K562 (cell line): Measurements from ENCODE around the gene IL3RA. TPM values are rescaled to one million over a fixed set of nuclear protein-coding genes. Genes with fewer than 3 reads are reported as not detected.

Source experiments
- ATAC-seq: fragments of 200-7000 bp; cut with Tn5 transposase; 3 replicates; pipeline ENCODE4 v1.9.1; 2020; ENCODE audit warnings: moderate library complexity
- BruUV-seq: library from RNA; stranded (reverse); fragments of 400-500 nt; replicated peaks from 2 replicates; lab custom pipeline; 2021; lab: Mats Ljungman, UMichigan
- CTCF ChIA-PET: fragments of 300-600 bp; formaldehyde crosslinking; extraction: SDS; loops from one replicate; lab custom pipeline; 2021; ENCODE audit warnings: low intra/inter-chr PET ratio; lab: Yijun Ruan, JAX
- POLR2A ChIA-PET: fragments of 300-600, 350-650 bp; sonication (Branson Sonifier 250); formaldehyde crosslinking; extraction: SDS; loops from one replicate; lab custom pipeline; 2021; ENCODE audit warnings: antibody characterized with exemption, inconsistent platforms; lab: Yijun Ruan, JAX
- DNase-seq, 4 experiments: peaks; one replicate each; pipeline versions ENCODE4 v3.0.0 to v3.0.0-alpha.2; 2011 to 2018; ENCODE audit warnings: low spot score in 3 of 4, mixed read lengths in 3 of 4; ENCODE audit errors: extremely low read depth in 1 of 4
- FAIRE-seq: peaks from 2 replicates; lab custom pipeline; 2011; peaks lifted over from hg19 to GRCh38; lab: Jason Lieb, UNC
- H2AFZ ChIP-seq: 2 replicates; pipeline ENCODE4 v1.6.0; 2011; ENCODE audit warnings: low read depth, low read length, control low read depth, inconsistent platforms
- H3K27ac ChIP-seq: fragments of 200-600 bp; 3 replicates; pipeline ENCODE4 v1.8.0; 2011; ENCODE audit warnings: low read depth, mild to moderate bottlenecking, control low read depth, inconsistent platforms, low read length, moderate library complexity, mixed read lengths; ENCODE audit errors: extremely low read depth
- H3K27me3 ChIP-seq, 2 experiments: fragments of 300-600 bp in 1 of 2; 2 replicates in 1 of 2; 3 replicates in 1 of 2; pipeline versions ENCODE4 v1.6.0 to v1.8.0; 2011; ENCODE audit warnings: inconsistent platforms in 2 of 2, low read length in 2 of 2, mild to moderate bottlenecking in 1 of 2, mixed read lengths in 1 of 2, moderate library complexity in 1 of 2; ENCODE audit not compliant: control insufficient read depth in 2 of 2, insufficient read depth in 2 of 2
- H3K36me3 ChIP-seq: fragments of 300-600 bp; 3 replicates; pipeline ENCODE4 v1.8.0; 2011; ENCODE audit warnings: mild to moderate bottlenecking, low read length, inconsistent platforms; ENCODE audit not compliant: control insufficient read depth, insufficient read depth
- H3K4me1 ChIP-seq, 2 experiments: fragments of 200-600 bp in 1 of 2; replicated peaks in 1 of 2; 2 replicates in 1 of 2; 3 replicates in 1 of 2; pipeline versions ENCODE4 v1.5.1 to v1.8.0; 2011; ENCODE audit warnings: inconsistent platforms in 2 of 2, low read length in 2 of 2, mild to moderate bottlenecking in 1 of 2, mixed read lengths in 1 of 2, moderate library complexity in 1 of 2; ENCODE audit not compliant: control insufficient read depth in 2 of 2, insufficient read depth in 2 of 2
- H3K4me2 ChIP-seq: 2 replicates; pipeline ENCODE4 v1.6.1; 2011; ENCODE audit warnings: low read length, control low read depth, inconsistent platforms, mixed read lengths; ENCODE audit not compliant: insufficient read depth
- H3K4me3 ChIP-seq: fragments of 200-600 bp; sonication (generic), shearing (Covaris generic); 2 replicates; pipeline ENCODE4 v1.5.1; 2016; ENCODE audit warnings: control low read depth, inconsistent platforms
- H3K79me2 ChIP-seq: fragments of 200-600 bp; 3 replicates; pipeline ENCODE4 v1.8.0; 2011; ENCODE audit warnings: low read length, inconsistent platforms; ENCODE audit not compliant: control insufficient read depth, insufficient read depth
- H3K9ac ChIP-seq, 2 experiments: 2 replicates each; pipeline versions ENCODE4 v1.6.0 to v1.6.1; 2011; ENCODE audit warnings: low read depth in 2 of 2, low read length in 2 of 2, control low read depth in 1 of 2, inconsistent platforms in 1 of 2, mild to moderate bottlenecking in 1 of 2, mixed read lengths in 1 of 2; ENCODE audit not compliant: insufficient read depth in 1 of 2
- H3K9me1 ChIP-seq: one replicate; pipeline ENCODE4 v1.6.0; 2011; ENCODE audit warnings: inconsistent platforms, mild to moderate bottlenecking, low read length, moderate library complexity; ENCODE audit not compliant: control insufficient read depth, insufficient read depth
- H3K9me3 ChIP-seq: replicated peaks from 2 replicates; pipeline ENCODE4 v1.5.1; 2011; ENCODE audit warnings: low read depth, low read length, inconsistent platforms; ENCODE audit not compliant: control insufficient read depth, insufficient read depth
- H4K20me1 ChIP-seq: replicated peaks from 2 replicates; pipeline ENCODE4 v1.6.1; 2011; ENCODE audit warnings: low read length, inconsistent platforms, mixed read lengths; ENCODE audit not compliant: control insufficient read depth, insufficient read depth
- BRCA1 ChIP-seq, 2 experiments: fragments of 450-650 bp in 1 of 2; sonication (generic) in 1 of 2; formaldehyde crosslinking in 1 of 2; IDR thresholded peaks; 2 replicates each; pipeline versions ENCODE4 v1.5.0 to v1.6.1; 2017 to 2020; ENCODE audit warnings: mild to moderate bottlenecking in 1 of 2, missing genetic modification reagents in 1 of 2
- EGR1 ChIP-seq: fragments of 450-650 bp; conservative IDR thresholded peaks from 2 replicates; pipeline ENCODE4 v1.6.1; 2017; ENCODE audit warnings: mild to moderate bottlenecking
- JUN ChIP-seq, 2 experiments: sonication (generic) in 1 of 2; formaldehyde crosslinking in 1 of 2; IDR thresholded peaks; 2 replicates each; pipeline versions ENCODE4 v1.6.1 to v1.8.0; 2012 to 2022; ENCODE audit warnings: borderline replicate concordance in 2 of 2, mild to moderate bottlenecking in 2 of 2, improper control_type of control experiment in 1 of 2, low read depth in 1 of 2, low read length in 1 of 2, missing genetic modification reagents in 1 of 2
- KLF6 ChIP-seq: fragments of 250-450 bp; sonication (Bioruptor Pico); IDR thresholded peaks from 2 replicates; pipeline ENCODE4 v1.4.0; 2020; ENCODE audit warnings: mild to moderate bottlenecking, moderate library complexity, borderline replicate concordance
- POLR2A ChIP-seq: fragments of 450-650 bp; conservative IDR thresholded peaks from 2 replicates; pipeline ENCODE4 v1.6.1; 2016
- ZBTB1 ChIP-seq: sonication (generic); formaldehyde crosslinking; IDR thresholded peaks from 2 replicates; pipeline ENCODE4 v1.8.1; 2023; ENCODE audit warnings: missing genetic modification reagents, low read depth, mild to moderate bottlenecking, borderline replicate concordance
- ZC3H8 ChIP-seq: fragments of 450-650 bp; IDR thresholded peaks from 2 replicates; pipeline ENCODE4 v1.6.1; 2017
- ZKSCAN1 ChIP-seq: fragments of 150-350 bp; IDR thresholded peaks from 2 replicates; pipeline ENCODE4 v1.6.1; 2016; ENCODE audit warnings: low read depth, low read length
- ZNF282 ChIP-seq: sonication (generic); formaldehyde crosslinking; IDR thresholded peaks from 2 replicates; pipeline ENCODE4 v1.8.1; 2023; ENCODE audit warnings: missing genetic modification reagents
- ZNF584 ChIP-seq: fragments of 200-800 bp; sonication (Bioruptor generic); IDR thresholded peaks from 2 replicates; pipeline ENCODE4 v1.6.1; 2016; ENCODE audit warnings: low read depth, mild to moderate bottlenecking, missing genetic modification characterization, missing compliant biosample characterization
- WGBS: fragments of 100-300 bp; shearing (Covaris generic); methylation state at CpG from one replicate; pipeline ENCODE4 v1.1.6; 2016; ENCODE audit warnings: low coverage, mixed read lengths; ENCODE audit not compliant: insufficient coverage; ENCODE audit errors: missing lambda C conversion rate; 5-methylcytosine and 5-hydroxymethylcytosine counted together
- in situ Hi-C: fragments of 300-500 bp; cut with MboI; formaldehyde crosslinking; loops from 4 replicates; pipeline ENCODE4 v1.15.0; 2018; ENCODE audit warnings: inconsistent platforms, mixed read lengths
- intact Hi-C: fragments of 100-400 bp; cut with micrococcal nuclease; formaldehyde crosslinking; loops from 2 replicates; pipeline ENCODE4 v1.14.2; 2022
- polyA plus RNA-seq, 8 experiments: library from polyadenylated mRNA; depleted of rRNA in 4 of 8; stranded (reverse) in 5 of 8; unstranded in 3 of 8; fragments of >200 nt; fragmentation: Nextera tagmentation in 2 of 8; fragmentation: Illumina TruSeq in 1 of 8; extraction: Ambion mirVana in 2 of 8; extraction: Trizol in 1 of 8; gene quantifications; 2 replicates each; pipeline versions ENCODE4 v1.2.1 to v1.2.3, GENCODE V29; 2011 to 2014; ENCODE audit warnings: inconsistent platforms in 1 of 8, missing spikeins in 1 of 8
- total RNA-seq, 7 experiments: library from RNA; depleted of rRNA in 6 of 7; stranded (reverse); fragments of >200 nt in 6 of 7; fragmentation: Illumina TruSeq in 2 of 7; extraction: Trizol in 2 of 7; gene quantifications; 2 replicates each; pipeline versions ENCODE4 v1.2.1 to v1.2.3, GENCODE V29; 2011 to 2021; ENCODE audit warnings: low replicate concordance in 1 of 7
- TF ChIP-seq, protein P1 (sequence below): fragments of 450-650 bp; formaldehyde crosslinking; IDR thresholded peaks from 2 replicates; pipeline ENCODE4 v1.4.0; 2022; ENCODE audit warnings: missing genetic modification characterization
- TF ChIP-seq, protein P2 (sequence below): fragments of 450-650 bp; formaldehyde crosslinking; IDR thresholded peaks from 2 replicates; pipeline ENCODE4 v1.4.0; 2020; ENCODE audit warnings: mild to moderate bottlenecking, mixed read lengths
- TF ChIP-seq, protein P3 (sequence below), 2 experiments: fragments of 150-350 bp in 1 of 2; IDR thresholded peaks; 2 replicates each; pipeline ENCODE4 v1.6.1; 2012 to 2016; ENCODE audit warnings: low read depth in 2 of 2, low read length in 2 of 2, mild to moderate bottlenecking in 1 of 2, moderate library complexity in 1 of 2
- TF ChIP-seq, protein P4 (sequence below), 2 experiments: IDR thresholded peaks; 2 replicates each; pipeline ENCODE4 v1.6.1; 2011; ENCODE audit warnings: borderline replicate concordance in 1 of 2, control low read depth in 1 of 2, low read depth in 1 of 2, low read length in 1 of 2, mild to moderate bottlenecking in 1 of 2, mixed read lengths in 1 of 2, moderate library complexity in 1 of 2; ENCODE audit not compliant: insufficient read depth in 1 of 2, insufficient read length in 1 of 2, poor library complexity in 1 of 2, severe bottlenecking in 1 of 2; ENCODE audit errors: extremely low read depth in 1 of 2

Gene IL3RA
- total and polyA plus RNA-seq, 9 of the 15 experiments (the other 6 are each of a cell fraction or from before 2014, with no cell fraction given) = not detected

DNA sequence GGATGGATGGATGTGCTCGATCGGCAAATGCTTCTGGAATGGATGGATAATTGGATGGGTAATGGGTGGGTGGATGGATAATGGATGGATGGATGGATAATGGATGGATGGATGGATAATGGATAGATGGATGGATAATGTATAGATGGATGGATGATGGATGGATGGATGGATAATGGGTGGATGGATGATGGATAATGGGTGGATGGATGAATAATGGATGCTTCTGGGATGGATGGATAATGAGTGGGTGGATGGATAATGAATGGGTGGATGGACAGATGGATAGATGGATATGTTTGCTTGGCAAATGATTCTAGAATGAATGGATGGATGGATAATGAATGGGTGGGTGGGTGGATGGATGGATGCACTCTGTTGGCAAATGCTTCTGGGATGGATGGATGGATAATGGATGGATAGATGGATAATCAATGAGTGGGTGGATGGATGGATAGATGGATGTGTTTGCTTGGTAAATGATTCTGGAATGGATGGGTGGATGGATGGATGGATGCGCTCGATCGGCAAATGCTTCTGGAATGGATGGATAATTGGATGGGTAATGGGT, 59.1 kb downstream of the IL3RA start:
- BruUV-seq = no TSS peak
- in situ Hi-C loops = no loop called here
- DNase-seq = no peak
- WGBS = 89% methylated on average over 3 of the region's 5 CpGs
- H3K27ac ChIP-seq = no peak overlapping the region
- no peak for FAIRE-seq
- ATAC-seq = no peak
- peaks cover 7% of the 10 kb centered on the region; the same call in 1 of the 3 replicates for H3K36me3 ChIP-seq
- H3K4me3 ChIP-seq = no peak overlapping the region
- peaks cover 7% of the 10 kb centered on the region for H4K20me1 ChIP-seq
- H2AFZ ChIP-seq = no peak overlapping the region
- POLR2A ChIA-PET = no interaction called here
- H3K9me3 ChIP-seq = no peaks in the 10 kb centered on the region
- CTCF ChIA-PET = no interaction called here
- H3K79me2 ChIP-seq = peaks cover 26% of the 10 kb centered on the region
- H3K9me1 ChIP-seq = no peaks in the 10 kb centered on the region
- H3K4me2 ChIP-seq = no peak overlapping the region
- no peak overlapping the region for H3K9ac ChIP-seq
- H3K27me3 ChIP-seq = no peaks in the 10 kb centered on the region
- intact Hi-C loops = no loop called here
- H3K4me1 ChIP-seq = peaks cover under 1 to 29% of the 10 kb centered on the region in 2 experiments; a peak in 4 of 5 replicates
- TF ChIP-seq POLR2A (0 out of 2 replicates have a peak, but pooled peaks have one; percentile 15), ZC3H8 (no peak), ZNF584 (CRISPR knock-in tag) (no peak), ZNF282 (CRISPR knock-in tag) (no peak), EGR1 (0 out of 2 replicates have a peak, but pooled peaks have one; percentile 8), ZKSCAN1 (no peak), KLF6 (CRISPR knock-in tag) (no peak), ZBTB1 (no peak), BRCA1 (IDR thresholded peaks at IDR 0.05) (no peak), BRCA1 (CRISPR knock-in tag; IDR thresholded peaks at IDR 0.05) (no peak), JUN (IDR thresholded peaks at IDR 0.05; ENCODE audit: borderline replicate concordance, low read depth, low read length) (no peak), JUN (CRISPR knock-in tag; IDR thresholded peaks at IDR 0.05; ENCODE audit: borderline replicate concordance) (no peak)
- TF ChIP-seq, protein P1, sequence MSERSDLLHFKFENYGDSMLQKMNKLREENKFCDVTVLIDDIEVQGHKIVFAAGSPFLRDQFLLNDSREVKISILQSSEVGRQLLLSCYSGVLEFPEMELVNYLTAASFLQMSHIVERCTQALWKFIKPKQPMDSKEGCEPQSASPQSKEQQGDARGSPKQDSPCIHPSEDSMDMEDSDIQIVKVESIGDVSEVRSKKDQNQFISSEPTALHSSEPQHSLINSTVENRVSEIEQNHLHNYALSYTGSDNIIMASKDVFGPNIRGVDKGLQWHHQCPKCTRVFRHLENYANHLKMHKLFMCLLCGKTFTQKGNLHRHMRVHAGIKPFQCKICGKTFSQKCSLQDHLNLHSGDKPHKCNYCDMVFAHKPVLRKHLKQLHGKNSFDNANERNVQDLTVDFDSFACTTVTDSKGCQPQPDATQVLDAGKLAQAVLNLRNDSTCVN (CRISPR knock-in tag) = 0 out of 2 replicates have a peak, but pooled peaks have one; percentile 26
- TF ChIP-seq, protein P2, sequence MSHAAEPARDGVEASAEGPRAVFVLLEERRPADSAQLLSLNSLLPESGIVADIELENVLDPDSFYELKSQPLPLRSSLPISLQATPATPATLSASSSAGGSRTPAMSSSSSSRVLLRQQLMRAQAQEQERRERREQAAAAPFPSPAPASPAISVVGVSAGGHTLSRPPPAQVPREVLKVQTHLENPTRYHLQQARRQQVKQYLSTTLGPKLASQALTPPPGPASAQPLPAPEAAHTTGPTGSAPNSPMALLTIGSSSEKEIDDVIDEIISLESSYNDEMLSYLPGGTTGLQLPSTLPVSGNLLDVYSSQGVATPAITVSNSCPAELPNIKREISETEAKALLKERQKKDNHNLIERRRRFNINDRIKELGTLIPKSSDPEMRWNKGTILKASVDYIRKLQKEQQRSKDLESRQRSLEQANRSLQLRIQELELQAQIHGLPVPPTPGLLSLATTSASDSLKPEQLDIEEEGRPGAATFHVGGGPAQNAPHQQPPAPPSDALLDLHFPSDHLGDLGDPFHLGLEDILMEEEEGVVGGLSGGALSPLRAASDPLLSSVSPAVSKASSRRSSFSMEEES (CRISPR knock-in tag) = no peak
- TF ChIP-seq, protein P3, sequence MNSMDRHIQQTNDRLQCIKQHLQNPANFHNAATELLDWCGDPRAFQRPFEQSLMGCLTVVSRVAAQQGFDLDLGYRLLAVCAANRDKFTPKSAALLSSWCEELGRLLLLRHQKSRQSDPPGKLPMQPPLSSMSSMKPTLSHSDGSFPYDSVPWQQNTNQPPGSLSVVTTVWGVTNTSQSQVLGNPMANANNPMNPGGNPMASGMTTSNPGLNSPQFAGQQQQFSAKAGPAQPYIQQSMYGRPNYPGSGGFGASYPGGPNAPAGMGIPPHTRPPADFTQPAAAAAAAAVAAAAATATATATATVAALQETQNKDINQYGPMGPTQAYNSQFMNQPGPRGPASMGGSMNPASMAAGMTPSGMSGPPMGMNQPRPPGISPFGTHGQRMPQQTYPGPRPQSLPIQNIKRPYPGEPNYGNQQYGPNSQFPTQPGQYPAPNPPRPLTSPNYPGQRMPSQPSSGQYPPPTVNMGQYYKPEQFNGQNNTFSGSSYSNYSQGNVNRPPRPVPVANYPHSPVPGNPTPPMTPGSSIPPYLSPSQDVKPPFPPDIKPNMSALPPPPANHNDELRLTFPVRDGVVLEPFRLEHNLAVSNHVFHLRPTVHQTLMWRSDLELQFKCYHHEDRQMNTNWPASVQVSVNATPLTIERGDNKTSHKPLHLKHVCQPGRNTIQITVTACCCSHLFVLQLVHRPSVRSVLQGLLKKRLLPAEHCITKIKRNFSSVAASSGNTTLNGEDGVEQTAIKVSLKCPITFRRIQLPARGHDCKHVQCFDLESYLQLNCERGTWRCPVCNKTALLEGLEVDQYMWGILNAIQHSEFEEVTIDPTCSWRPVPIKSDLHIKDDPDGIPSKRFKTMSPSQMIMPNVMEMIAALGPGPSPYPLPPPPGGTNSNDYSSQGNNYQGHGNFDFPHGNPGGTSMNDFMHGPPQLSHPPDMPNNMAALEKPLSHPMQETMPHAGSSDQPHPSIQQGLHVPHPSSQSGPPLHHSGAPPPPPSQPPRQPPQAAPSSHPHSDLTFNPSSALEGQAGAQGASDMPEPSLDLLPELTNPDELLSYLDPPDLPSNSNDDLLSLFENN (IDR thresholded peaks at IDR 0.05; ENCODE audit: low read depth in 2 of 2, low read length in 2 of 2) = no peak
- TF ChIP-seq, protein P4, sequence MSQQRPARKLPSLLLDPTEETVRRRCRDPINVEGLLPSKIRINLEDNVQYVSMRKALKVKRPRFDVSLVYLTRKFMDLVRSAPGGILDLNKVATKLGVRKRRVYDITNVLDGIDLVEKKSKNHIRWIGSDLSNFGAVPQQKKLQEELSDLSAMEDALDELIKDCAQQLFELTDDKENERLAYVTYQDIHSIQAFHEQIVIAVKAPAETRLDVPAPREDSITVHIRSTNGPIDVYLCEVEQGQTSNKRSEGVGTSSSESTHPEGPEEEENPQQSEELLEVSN (IDR thresholded peaks at IDR 0.05; ENCODE audit: borderline replicate concordance in 1 of 2, extremely low read depth in 1 of 2, insufficient read depth in 1 of 2, insufficient read length in 1 of 2, low read depth in 1 of 2, low read length in 1 of 2, poor library complexity in 1 of 2, severe bottlenecking in 1 of 2) = no peak
